HG03520 (cell line): ENCODE data around the gene APOA4.

Experiments used
- ATAC-seq: cut with Tn5 transposase; IDR thresholded peaks from one replicate; pipeline ENCODE4 v1.9.1; 2021; ENCODE audit warnings: mild to moderate bottlenecking, moderate library complexity; ENCODE audit not compliant: unreplicated experiment

APOA4 gene

GRCh38 chr11:116786326-116786725, 36.8 kb downstream of the APOA4 start:
- no peak for ATAC-seq

- no peak for ATAC-seq
Measured at GRCh38 chr11:116782728-116783127, 40.4 kb downstream of the APOA4 start.

GRCh38 chr11:116778556-116778955, 44.5 kb downstream of the APOA4 start:
- ATAC-seq, result no peak

DNA sequence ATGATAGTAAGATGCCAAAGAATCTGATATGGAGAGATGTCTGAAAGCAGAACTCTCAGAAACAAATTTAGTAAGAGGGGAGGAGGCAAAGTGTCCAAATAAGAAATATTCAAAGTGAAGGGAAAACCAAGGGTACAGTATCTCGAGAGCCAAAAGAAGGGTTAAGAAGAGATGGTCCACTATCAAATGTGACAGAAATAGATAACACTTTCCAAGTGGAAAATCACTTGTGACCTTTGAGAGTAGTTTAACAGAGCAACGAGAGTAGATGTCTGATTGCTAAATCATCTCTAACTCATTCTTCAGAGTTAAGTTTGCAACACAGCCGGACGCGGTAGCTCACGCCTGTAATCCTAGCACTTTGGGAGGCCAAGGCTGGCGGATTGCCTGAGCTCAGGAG, 46.0 kb downstream of the APOA4 start:
- ATAC-seq, result no peak

DNA sequence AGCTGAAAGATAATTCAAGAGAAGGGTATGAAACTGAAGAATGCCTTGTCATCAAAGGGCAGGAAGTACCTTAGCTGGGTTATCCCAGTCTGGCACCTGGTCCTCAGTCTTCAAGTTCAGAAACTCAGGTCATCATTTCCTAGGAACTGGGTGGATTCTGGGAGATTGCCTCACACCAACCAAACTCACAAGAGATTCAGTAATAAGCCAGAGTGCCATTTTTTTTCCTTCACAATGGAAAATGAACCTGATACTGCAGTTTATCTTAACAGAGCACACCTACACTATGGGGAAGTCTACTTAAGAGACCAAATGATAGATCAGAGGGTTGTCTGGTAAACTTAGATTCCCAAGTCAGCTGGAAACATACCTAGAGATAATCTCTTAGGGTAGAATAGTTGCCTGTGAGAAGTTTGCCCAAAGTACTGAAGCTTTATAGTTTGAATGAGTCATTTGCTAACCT, 46.6 kb downstream of the APOA4 start:
- ATAC-seq, result no peak

- no peak for ATAC-seq
Measured at GRCh38 chr11:116775975-116776374, 47.1 kb downstream of the APOA4 start.

- ATAC-seq, result no peak
Measured at GRCh38 chr11:116774661-116775060, 48.4 kb downstream of the APOA4 start.

DNA sequence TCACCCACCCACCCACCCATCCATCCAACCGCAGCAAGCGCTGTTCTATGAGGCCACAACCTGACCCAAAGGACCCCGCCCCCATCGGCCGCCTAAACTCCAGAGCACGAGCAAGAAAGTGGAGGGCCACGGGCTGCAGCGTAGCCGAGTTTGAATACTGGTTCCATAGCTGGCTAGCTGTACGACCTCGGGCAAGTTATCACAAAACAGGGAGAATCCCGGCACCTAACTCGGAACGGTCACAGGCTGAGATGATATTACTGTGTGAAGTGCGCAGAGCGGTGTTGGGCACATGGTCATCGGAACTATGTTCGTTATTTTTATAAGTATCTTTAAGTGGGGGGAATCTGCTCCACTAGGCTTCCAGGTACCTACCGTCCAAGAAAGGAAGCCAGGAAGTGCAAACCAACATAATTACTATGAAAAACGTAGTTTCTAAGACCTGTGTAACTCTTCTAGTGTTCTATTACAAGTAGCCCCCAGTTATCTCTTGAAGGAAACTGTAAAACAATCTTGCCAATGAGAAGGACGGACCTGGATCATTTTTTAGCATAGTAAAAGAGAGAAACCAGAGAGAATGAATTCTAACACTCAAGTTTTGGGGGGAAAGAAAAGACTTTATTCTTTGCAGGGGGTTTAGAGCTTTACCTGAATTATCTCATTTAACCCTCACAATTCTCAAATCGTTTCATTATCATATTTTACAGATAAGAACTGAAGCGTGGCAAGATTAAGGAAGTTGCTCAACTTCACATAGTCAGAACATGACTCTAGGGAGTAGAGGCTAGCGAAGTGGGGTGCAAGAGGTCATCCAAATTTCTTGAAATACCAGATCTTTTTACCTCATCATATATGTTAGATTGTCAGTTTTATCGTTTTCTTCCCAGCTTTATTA, 49.7 kb downstream of the APOA4 start:
- ATAC-seq, result peak; percentile 5

DNA sequence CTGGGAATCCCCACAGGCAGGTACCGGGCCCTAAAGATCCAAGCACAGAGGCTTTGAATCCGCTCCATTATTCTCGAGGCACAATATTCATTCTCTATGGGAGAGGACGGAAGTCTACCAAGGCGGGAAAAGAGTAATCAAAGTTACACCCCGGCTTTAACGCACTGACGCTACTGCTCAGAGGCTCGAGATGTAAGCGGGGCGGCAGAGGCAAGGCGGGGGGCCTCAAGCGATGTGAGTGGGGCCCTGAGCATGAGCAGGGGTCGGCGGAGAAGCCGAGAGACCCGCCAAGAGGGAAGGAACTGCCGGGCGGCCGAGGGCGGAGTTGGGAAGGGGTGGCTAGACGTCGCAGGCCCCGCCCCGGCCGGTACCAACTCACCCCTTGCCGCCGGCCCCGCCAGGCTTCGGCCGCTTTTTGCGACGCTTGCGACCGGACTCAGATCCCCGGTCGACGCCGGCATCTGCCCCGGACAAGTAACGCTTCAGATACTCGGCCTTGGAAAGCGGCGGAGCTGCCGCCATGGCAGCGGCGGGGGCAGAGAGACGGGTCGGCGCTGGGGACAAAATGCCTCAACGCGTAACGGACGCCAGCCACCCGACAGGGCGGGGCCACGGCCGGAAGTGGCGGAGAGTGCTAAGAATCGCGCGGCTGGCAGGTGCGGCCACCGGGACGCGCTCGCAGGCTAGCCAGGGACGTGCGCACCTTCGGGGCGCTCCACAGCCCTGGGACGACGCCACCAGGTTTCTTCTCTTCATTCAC, 50.5 kb downstream of the APOA4 start, which contains the start of gene BUD13:
Gene BUD13, minus strand, starts transcription at position 545 of the 760 bp plus-strand sequence. Its CDS starts 23 bp downstream, at position 522.
- ATAC-seq, result peak; percentile 79

- no peak for ATAC-seq
Measured at GRCh38 chr11:116771935-116772334, 51.2 kb downstream of the APOA4 start.
